Measurements from ENCODE around the gene AFAP1.

DNA sequence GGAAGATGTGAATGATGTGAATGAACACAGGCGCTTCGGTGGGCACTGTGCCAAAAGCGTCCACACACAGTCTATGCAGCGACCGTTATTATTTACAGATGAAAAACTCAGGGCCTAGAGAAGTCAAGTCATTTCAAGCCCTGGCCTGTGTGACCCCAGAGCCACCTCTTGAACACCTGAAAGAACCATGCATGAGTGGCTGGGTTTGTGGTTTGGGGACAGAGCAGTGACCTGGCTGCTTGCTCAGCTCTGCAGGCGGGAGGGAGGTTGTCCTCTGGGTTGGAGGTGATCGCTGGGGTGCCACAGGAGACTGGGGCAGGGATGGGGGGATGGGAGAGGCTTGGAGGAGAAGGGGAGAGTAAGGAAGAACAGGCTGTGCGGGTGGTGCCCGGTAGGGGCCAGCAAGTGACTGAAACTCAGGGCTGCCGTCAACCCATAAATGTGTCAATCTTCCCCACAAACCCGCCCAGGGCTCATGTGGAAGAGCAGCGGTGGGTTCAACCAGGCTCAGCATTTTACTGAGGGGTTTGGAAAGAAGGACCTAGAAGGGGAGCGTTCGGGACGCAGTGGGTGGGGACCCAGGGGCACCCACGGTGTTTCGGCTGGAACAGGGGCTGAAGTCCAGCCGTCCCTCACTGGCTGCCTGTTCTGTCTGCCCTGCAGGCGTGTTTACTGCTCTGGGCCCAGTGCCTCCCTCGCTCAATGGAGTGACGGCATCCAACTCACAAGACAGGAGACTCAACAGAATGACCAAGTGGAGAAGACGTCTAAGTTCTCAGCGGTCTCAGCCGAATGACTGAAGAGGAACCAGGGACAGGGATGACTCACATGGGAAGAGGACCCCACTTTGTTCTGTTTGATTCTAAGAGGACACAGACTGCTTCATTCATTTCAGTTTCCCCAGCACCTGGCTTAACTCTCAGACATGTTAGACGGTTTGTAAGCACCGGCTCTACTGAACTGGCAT lies 167.8 kb downstream of the AFAP1 start:
- no peak for TF ChIP-seq CEBPB (IDR thresholded peaks at IDR 0.05; ENCODE audit: low read depth, low read length)
- TF ChIP-seq, protein P1, sequence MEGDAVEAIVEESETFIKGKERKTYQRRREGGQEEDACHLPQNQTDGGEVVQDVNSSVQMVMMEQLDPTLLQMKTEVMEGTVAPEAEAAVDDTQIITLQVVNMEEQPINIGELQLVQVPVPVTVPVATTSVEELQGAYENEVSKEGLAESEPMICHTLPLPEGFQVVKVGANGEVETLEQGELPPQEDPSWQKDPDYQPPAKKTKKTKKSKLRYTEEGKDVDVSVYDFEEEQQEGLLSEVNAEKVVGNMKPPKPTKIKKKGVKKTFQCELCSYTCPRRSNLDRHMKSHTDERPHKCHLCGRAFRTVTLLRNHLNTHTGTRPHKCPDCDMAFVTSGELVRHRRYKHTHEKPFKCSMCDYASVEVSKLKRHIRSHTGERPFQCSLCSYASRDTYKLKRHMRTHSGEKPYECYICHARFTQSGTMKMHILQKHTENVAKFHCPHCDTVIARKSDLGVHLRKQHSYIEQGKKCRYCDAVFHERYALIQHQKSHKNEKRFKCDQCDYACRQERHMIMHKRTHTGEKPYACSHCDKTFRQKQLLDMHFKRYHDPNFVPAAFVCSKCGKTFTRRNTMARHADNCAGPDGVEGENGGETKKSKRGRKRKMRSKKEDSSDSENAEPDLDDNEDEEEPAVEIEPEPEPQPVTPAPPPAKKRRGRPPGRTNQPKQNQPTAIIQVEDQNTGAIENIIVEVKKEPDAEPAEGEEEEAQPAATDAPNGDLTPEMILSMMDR (conservative IDR thresholded peaks at IDR 0.05; ENCODE audit: low read depth, low read length), result no peak
- TF ChIP-seq POLR2A (IDR thresholded peaks at IDR 0.05; ENCODE audit: low read depth, low read length), result no peak
- TF ChIP-seq BHLHE40 (IDR thresholded peaks at IDR 0.05; ENCODE audit: low read depth, low read length), result no peak
- TF ChIP-seq RAD21 (IDR thresholded peaks at IDR 0.05; ENCODE audit: low read length), result no peak
- TF ChIP-seq MAZ (IDR thresholded peaks at IDR 0.05; ENCODE audit: borderline replicate concordance, low read depth, low read length), result no peak
- TF ChIP-seq RCOR1 (IDR thresholded peaks at IDR 0.05; ENCODE audit: insufficient replicate concordance, low read length), result no peak
- TF ChIP-seq, protein P2, sequence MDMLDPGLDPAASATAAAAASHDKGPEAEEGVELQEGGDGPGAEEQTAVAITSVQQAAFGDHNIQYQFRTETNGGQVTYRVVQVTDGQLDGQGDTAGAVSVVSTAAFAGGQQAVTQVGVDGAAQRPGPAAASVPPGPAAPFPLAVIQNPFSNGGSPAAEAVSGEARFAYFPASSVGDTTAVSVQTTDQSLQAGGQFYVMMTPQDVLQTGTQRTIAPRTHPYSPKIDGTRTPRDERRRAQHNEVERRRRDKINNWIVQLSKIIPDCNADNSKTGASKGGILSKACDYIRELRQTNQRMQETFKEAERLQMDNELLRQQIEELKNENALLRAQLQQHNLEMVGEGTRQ (IDR thresholded peaks at IDR 0.05; ENCODE audit: low read depth, low read length), result no peak
- TF ChIP-seq CHD1 (IDR thresholded peaks at IDR 0.05; ENCODE audit: low read depth, low read length), result no peak
- TF ChIP-seq RFX5 (IDR thresholded peaks at IDR 0.05; ENCODE audit: low read depth, low read length), result no peak
- no peak for TF ChIP-seq MAFK (IDR thresholded peaks at IDR 0.05; ENCODE audit: low read depth, low read length)
- TF ChIP-seq SMC3 (IDR thresholded peaks at IDR 0.05; ENCODE audit: low read depth, low read length), result no peak

Measured in IMR-90 (cell line).